HEK293 (cell line): ENCODE data around the gene ADRB2.

Source experiments
- CTCF ChIA-PET: fragments of 350-600 bp; formaldehyde crosslinking; extraction: SDS; loops from one replicate; lab custom pipeline; 2021; ENCODE audit warnings: antibody characterized with exemption; lab: Yijun Ruan, JAX
- POLR2A ChIA-PET: fragments of 300-600 bp; formaldehyde crosslinking; extraction: SDS; loops from one replicate; lab custom pipeline; 2020; ENCODE audit warnings: antibody characterized with exemption, inconsistent platforms; lab: Yijun Ruan, JAX
- H3K27ac ChIP-seq: fragments of 200-500 bp; sonication (Bioruptor generic); 2 replicates; pipeline ENCODE4 v1.5.1; 2014; ENCODE audit warnings: low read depth, low read length, control low read depth, inconsistent platforms; ENCODE audit errors: extremely low read depth
- H3K36me3 ChIP-seq, 2 experiments: fragments of 200-500 bp in 1 of 2; sonication (Bioruptor generic) in 1 of 2; 1 replicate in 1 of 2; 2 replicates in 1 of 2; pipeline ENCODE4 v1.5.1; 2014 to 2017; ENCODE audit warnings: inconsistent platforms in 2 of 2, low read length in 2 of 2; ENCODE audit not compliant: control insufficient read depth in 2 of 2, insufficient read depth in 1 of 2
- H3K4me1 ChIP-seq: fragments of 200-500 bp; sonication (Bioruptor generic); 2 replicates; pipeline ENCODE4 v1.5.1; 2014; ENCODE audit warnings: mild to moderate bottlenecking, low read length, inconsistent platforms; ENCODE audit not compliant: control insufficient read depth, insufficient read depth
- H3K4me3 ChIP-seq: 2 replicates; pipeline ENCODE4 v1.5.1; 2011; ENCODE audit warnings: low read depth, mild to moderate bottlenecking, control low read depth, low read length, moderate library complexity
- H3K9me3 ChIP-seq: fragments of 200-500 bp; sonication (Bioruptor generic); 2 replicates; pipeline ENCODE4 v1.5.1; 2014; ENCODE audit warnings: low read depth, low read length, inconsistent platforms; ENCODE audit not compliant: control insufficient read depth, insufficient read depth
- BCL11B ChIP-seq: fragments of 450-650 bp; formaldehyde crosslinking; IDR thresholded peaks from 2 replicates; pipeline ENCODE4 v1.5.1; 2016; ENCODE audit warnings: low read depth, missing biosample characterization, missing genetic modification characterization
- IKZF3 ChIP-seq: fragments of 450-650 bp; IDR thresholded peaks from 2 replicates; pipeline ENCODE4 v1.5.0; 2018; ENCODE audit warnings: missing biosample characterization, mild to moderate bottlenecking, missing genetic modification characterization, moderate library complexity
- KLF10 ChIP-seq: fragments of 450-650 bp; IDR thresholded peaks from 2 replicates; pipeline ENCODE4 v1.5.1; 2018; ENCODE audit warnings: missing biosample characterization, mild to moderate bottlenecking, missing genetic modification characterization
- MEIS1 ChIP-seq: sonication (generic); formaldehyde crosslinking; IDR thresholded peaks from 2 replicates; pipeline ENCODE4 v1.8.1; 2022; ENCODE audit warnings: missing genetic modification reagents, mild to moderate bottlenecking, borderline replicate concordance
- SCRT1 ChIP-seq: fragments of 450-650 bp; formaldehyde crosslinking; IDR thresholded peaks from 2 replicates; pipeline ENCODE4 v1.5.1; 2016; ENCODE audit warnings: missing biosample characterization, missing genetic modification characterization, borderline replicate concordance
- SP7 ChIP-seq: fragments of 450-650 bp; formaldehyde crosslinking; IDR thresholded peaks from 2 replicates; pipeline ENCODE4 v1.5.1; 2016; ENCODE audit warnings: missing biosample characterization, missing genetic modification characterization
- YY1 ChIP-seq: fragments of 450-650 bp; formaldehyde crosslinking; IDR thresholded peaks from 2 replicates; pipeline ENCODE4 v1.5.1; 2018; ENCODE audit warnings: missing biosample characterization, missing genetic modification characterization
- ZBTB8A ChIP-seq: fragments of 450-650 bp; formaldehyde crosslinking; IDR thresholded peaks from 2 replicates; pipeline ENCODE4 v1.5.1; 2016; ENCODE audit warnings: missing biosample characterization, missing genetic modification characterization
- ZEB2 ChIP-seq: fragments of 450-650 bp; formaldehyde crosslinking; IDR thresholded peaks from 2 replicates; pipeline ENCODE4 v1.5.1; 2016; ENCODE audit warnings: missing biosample characterization, missing genetic modification characterization
- ZFP37 ChIP-seq: fragments of 450-650 bp; formaldehyde crosslinking; IDR thresholded peaks from 2 replicates; pipeline ENCODE4 v1.5.1; 2016; ENCODE audit warnings: missing biosample characterization, missing genetic modification characterization
- ZFP69B ChIP-seq: fragments of 450-650 bp; formaldehyde crosslinking; IDR thresholded peaks from 2 replicates; pipeline ENCODE4 v1.5.1; 2016; ENCODE audit warnings: missing biosample characterization, missing genetic modification characterization
- ZNF169 ChIP-seq: fragments of 450-650 bp; formaldehyde crosslinking; IDR thresholded peaks from 2 replicates; pipeline ENCODE4 v1.5.1; 2016; ENCODE audit warnings: missing biosample characterization, missing genetic modification characterization
- ZNF174 ChIP-seq: fragments of 450-650 bp; formaldehyde crosslinking; IDR thresholded peaks from 2 replicates; pipeline ENCODE4 v1.5.0; 2017; ENCODE audit warnings: missing biosample characterization, mild to moderate bottlenecking, missing genetic modification characterization
- ZNF211 ChIP-seq: fragments of 450-650 bp; formaldehyde crosslinking; IDR thresholded peaks from 2 replicates; pipeline ENCODE4 v1.5.1; 2016; ENCODE audit warnings: low read depth, missing biosample characterization, missing genetic modification characterization
- ZNF214 ChIP-seq: fragments of 450-650 bp; formaldehyde crosslinking; IDR thresholded peaks from 2 replicates; pipeline ENCODE4 v1.5.1; 2017; ENCODE audit warnings: missing biosample characterization, mild to moderate bottlenecking, missing genetic modification characterization, borderline replicate concordance
- ZNF23 ChIP-seq: fragments of 450-650 bp; formaldehyde crosslinking; IDR thresholded peaks from 2 replicates; pipeline ENCODE4 v1.5.1; 2016; ENCODE audit warnings: missing biosample characterization, missing genetic modification characterization, borderline replicate concordance
- ZNF274 ChIP-seq, 2 experiments: fragments of 200-500 bp in 1 of 2; fragments of 450-650 bp in 1 of 2; sonication (Bioruptor generic) in 1 of 2; formaldehyde crosslinking in 1 of 2; IDR thresholded peaks; 2 replicates each; pipeline versions ENCODE4 v1.5.1 to v1.6.1; 2014 to 2016; ENCODE audit warnings: borderline replicate concordance in 1 of 2, inconsistent platforms in 1 of 2, low read length in 1 of 2, missing biosample characterization in 1 of 2, missing genetic modification characterization in 1 of 2
- ZNF302 ChIP-seq: fragments of 450-650 bp; formaldehyde crosslinking; IDR thresholded peaks from 2 replicates; pipeline ENCODE4 v1.5.1; 2016; ENCODE audit warnings: missing biosample characterization, missing genetic modification characterization, low read depth
- ZNF341 ChIP-seq: fragments of 450-650 bp; formaldehyde crosslinking; IDR thresholded peaks from 2 replicates; pipeline ENCODE4; 2016; ENCODE audit warnings: low read depth, missing biosample characterization, missing genetic modification characterization
- ZNF658 ChIP-seq: fragments of 450-650 bp; formaldehyde crosslinking; IDR thresholded peaks from 2 replicates; pipeline ENCODE4; 2016; ENCODE audit warnings: missing biosample characterization, missing genetic modification characterization
- ZNF701 ChIP-seq: fragments of 450-650 bp; formaldehyde crosslinking; IDR thresholded peaks from 2 replicates; pipeline ENCODE4 v1.5.1; 2016; ENCODE audit warnings: missing biosample characterization, missing genetic modification characterization
- ZNF777 ChIP-seq: fragments of 450-650 bp; formaldehyde crosslinking; IDR thresholded peaks from 2 replicates; pipeline ENCODE4 v1.5.1; 2017; ENCODE audit warnings: missing biosample characterization, missing genetic modification characterization, borderline replicate concordance
- ZNF837 ChIP-seq: fragments of 450-650 bp; formaldehyde crosslinking; IDR thresholded peaks from 2 replicates; pipeline ENCODE4 v1.5.1; 2016; ENCODE audit warnings: missing biosample characterization, missing genetic modification characterization
- TF ChIP-seq, protein P1 (sequence below): fragments of 450-650 bp; formaldehyde crosslinking; IDR thresholded peaks from 2 replicates; pipeline ENCODE4 v1.5.1; 2016; ENCODE audit warnings: missing biosample characterization, missing genetic modification characterization
- TF ChIP-seq, protein P2 (sequence below): fragments of 450-650 bp; formaldehyde crosslinking; IDR thresholded peaks from 2 replicates; pipeline ENCODE4 v1.5.1; 2016; ENCODE audit warnings: missing biosample characterization, missing genetic modification characterization

ADRB2 gene

DNA sequence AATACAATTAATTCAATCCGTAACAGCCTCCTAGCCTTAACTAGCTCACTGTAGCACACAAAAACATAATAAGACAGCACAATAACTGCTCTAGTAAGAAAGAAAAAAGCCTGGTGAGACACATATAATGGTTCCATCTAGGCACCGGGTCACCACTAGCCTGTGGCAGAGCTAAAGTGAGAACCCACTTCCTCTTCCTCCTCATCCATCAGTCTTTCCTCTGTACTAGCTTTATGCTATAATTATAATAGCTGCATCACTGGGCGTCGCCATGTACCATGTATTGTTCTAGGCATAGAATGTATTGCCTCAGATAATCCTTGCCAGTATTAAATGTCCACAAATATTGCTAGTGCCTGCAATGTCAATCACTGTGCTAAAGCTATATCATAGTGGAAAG is 23.1 kb downstream of the ADRB2 start:
- H3K36me3 ChIP-seq, result no peaks in the 10 kb centered on the region
- no peaks in the 10 kb centered on the region for H3K9me3 ChIP-seq
- CTCF ChIA-PET, result interaction anchor here (0.7 kb wide), 2 partner anchors 119 to 213 kb away, joined by 4 read pairs; no protein-coding TSS in a partner anchor
- TF ChIP-seq ZNF169 (tag by site-specific recombination) (no peak), BCL11B (tag by site-specific recombination) (no peak), ZNF658 (no peak), ZNF214 (tag by site-specific recombination) (no peak), ZNF302 (tag by site-specific recombination) (no peak), IKZF3 (tag by site-specific recombination) (no peak), YY1 (tag by site-specific recombination) (no peak), ZNF341 (tag by site-specific recombination) (no peak), ZNF211 (no peak), SP7 (tag by site-specific recombination) (no peak), ZNF701 (no peak)
- TF ChIP-seq, all 188 proteins: peak for 0
- no peak overlapping the region for H3K4me3 ChIP-seq
- H3K4me1 ChIP-seq, result peaks cover 6% of the 10 kb centered on the region
- H3K27ac ChIP-seq, result no peak overlapping the region
- POLR2A ChIA-PET, result no interaction called here

DNA sequence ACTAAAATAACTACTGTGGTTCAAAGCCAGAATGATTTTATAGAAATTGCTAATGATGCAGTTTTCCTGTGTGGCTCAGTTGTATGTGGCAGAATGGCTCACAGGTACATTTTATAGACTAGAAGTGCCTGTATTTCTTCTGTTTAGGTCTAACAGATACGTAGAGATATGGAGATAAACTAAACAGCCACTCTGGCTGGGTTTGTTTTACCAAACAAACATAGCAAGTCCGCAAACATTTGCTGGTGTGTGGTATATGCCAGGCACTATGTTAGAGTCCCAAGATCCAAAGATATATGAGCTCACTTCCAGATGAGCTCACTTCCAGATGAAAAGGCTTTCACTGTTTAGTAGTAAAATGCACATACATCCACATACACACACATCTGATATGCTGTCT is 24.4 kb downstream of the ADRB2 start:
- POLR2A ChIA-PET, result interaction anchor here (1.0 kb wide), 1 partner anchor 24 kb away, joined by 4 read pairs; the partner anchor contains the start of gene ADRB2
- Histone ChIP-seq H3K4me1 (peaks cover 6% of the 10 kb centered on the region), H3K27ac (no peak overlapping the region), H3K9me3 (no peaks in the 10 kb centered on the region), H3K4me3 (no peak overlapping the region), H3K36me3 (no peaks in the 10 kb centered on the region)
- no peak for TF ChIP-seq ZNF777
- no peak for TF ChIP-seq MEIS1 (CRISPR knock-in tag)
- TF ChIP-seq ZNF274 (IDR thresholded peaks at IDR 0.05; ENCODE audit: low read length), result no peak
- no peak for TF ChIP-seq ZNF274 (tag by site-specific recombination; IDR thresholded peaks at IDR 0.05; ENCODE audit: borderline replicate concordance)
- no peak for TF ChIP-seq ZFP37 (tag by site-specific recombination)
- no peak for TF ChIP-seq ZEB2 (tag by site-specific recombination)
- no peak for TF ChIP-seq SCRT1 (tag by site-specific recombination)
- TF ChIP-seq ZNF837 (tag by site-specific recombination), result no peak
- TF ChIP-seq ZBTB8A, result no peak
- TF ChIP-seq KLF10 (tag by site-specific recombination), result no peak
- TF ChIP-seq ZFP69B (tag by site-specific recombination), result no peak
- no peak for TF ChIP-seq ZNF23 (tag by site-specific recombination)
- TF ChIP-seq, protein P1, sequence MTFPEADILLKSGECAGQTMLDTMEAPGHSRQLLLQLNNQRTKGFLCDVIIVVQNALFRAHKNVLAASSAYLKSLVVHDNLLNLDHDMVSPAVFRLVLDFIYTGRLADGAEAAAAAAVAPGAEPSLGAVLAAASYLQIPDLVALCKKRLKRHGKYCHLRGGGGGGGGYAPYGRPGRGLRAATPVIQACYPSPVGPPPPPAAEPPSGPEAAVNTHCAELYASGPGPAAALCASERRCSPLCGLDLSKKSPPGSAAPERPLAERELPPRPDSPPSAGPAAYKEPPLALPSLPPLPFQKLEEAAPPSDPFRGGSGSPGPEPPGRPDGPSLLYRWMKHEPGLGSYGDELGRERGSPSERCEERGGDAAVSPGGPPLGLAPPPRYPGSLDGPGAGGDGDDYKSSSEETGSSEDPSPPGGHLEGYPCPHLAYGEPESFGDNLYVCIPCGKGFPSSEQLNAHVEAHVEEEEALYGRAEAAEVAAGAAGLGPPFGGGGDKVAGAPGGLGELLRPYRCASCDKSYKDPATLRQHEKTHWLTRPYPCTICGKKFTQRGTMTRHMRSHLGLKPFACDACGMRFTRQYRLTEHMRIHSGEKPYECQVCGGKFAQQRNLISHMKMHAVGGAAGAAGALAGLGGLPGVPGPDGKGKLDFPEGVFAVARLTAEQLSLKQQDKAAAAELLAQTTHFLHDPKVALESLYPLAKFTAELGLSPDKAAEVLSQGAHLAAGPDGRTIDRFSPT, result no peak
- TF ChIP-seq, protein P2, sequence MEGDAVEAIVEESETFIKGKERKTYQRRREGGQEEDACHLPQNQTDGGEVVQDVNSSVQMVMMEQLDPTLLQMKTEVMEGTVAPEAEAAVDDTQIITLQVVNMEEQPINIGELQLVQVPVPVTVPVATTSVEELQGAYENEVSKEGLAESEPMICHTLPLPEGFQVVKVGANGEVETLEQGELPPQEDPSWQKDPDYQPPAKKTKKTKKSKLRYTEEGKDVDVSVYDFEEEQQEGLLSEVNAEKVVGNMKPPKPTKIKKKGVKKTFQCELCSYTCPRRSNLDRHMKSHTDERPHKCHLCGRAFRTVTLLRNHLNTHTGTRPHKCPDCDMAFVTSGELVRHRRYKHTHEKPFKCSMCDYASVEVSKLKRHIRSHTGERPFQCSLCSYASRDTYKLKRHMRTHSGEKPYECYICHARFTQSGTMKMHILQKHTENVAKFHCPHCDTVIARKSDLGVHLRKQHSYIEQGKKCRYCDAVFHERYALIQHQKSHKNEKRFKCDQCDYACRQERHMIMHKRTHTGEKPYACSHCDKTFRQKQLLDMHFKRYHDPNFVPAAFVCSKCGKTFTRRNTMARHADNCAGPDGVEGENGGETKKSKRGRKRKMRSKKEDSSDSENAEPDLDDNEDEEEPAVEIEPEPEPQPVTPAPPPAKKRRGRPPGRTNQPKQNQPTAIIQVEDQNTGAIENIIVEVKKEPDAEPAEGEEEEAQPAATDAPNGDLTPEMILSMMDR (tag by site-specific recombination), result no peak
- no peak for TF ChIP-seq ZNF174 (tag by site-specific recombination)
- CTCF ChIA-PET, result interaction anchor here (0.9 to 1.1 kb wide), 3 partner anchors 13 to 30 kb away, joined by 3 to 5 read pairs (median 3); no protein-coding TSS in a partner anchor
